Activated CD8-positive, alpha-beta memory T cell treated with anti-CD3 and anti-CD28 coated beads for 1 hour (primary cell): Measurements from ENCODE around the gene PLSCR2.
"Not testable (repeated sequence)": the region's sequence is repeated elsewhere in the genome, so short reads cannot be mapped to it uniquely, and the experiment has no call there.

Source experiments
- DNase-seq, 2 donors: peaks; one replicate each; pipeline ENCODE4 v3.0.0-alpha.2; 2020; ENCODE audit warnings: low read depth in 1 of 2; ENCODE audit errors: extremely low read depth in 1 of 2

PLSCR2 gene, protein sequence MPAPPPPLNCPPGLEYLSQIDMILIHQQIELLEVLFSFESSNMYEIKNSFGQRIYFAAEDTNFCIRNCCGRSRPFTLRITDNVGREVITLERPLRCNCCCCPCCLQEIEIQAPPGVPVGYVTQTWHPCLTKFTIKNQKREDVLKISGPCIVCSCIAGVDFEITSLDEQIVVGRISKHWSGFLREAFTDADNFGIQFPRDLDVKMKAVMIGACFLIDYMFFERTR

DNA sequence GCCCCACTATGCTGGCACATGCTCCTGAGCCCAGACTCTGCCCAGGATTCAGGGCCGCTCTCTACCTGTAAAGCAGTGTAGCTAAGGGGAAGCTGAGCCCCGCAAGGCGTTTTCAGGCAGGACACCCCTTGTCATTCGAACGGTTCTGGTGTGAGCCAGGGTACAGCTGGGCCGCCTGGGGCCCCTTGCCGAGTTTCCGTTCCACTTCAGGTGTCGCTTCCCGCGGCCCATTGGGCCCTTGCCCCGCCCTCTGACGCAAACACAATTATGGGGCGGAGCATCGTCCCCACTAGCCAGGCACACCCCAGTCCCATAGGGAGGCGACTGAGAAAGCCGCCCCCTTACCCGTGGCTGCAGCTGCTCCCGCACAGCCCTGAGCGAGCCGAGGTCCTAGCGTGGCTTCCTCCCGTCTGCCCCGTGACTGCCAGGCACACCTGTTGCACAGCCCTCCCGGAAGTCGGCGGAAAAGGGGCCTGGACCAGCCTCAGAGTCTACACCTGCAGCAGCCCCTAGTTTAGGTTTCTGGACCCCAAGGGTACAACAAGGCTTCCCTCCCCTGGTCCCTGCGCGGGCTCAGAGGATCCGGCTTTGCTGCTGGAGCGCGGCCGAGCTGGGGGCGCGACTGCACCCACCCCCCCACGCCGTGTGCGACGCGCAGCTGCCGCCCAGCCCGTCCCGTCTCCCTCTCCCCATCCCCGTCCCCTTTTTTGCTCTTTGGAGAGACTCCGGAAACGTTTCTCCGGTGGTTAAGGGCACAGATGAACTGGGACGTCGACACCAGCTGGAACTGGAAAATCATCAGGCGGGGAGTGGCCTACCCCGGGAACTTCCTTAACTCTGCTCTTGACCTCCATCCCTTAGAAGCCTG lies at the start of gene PLSCR2:
Gene PLSCR2, minus strand, starts transcription at position 412 of the 868 bp plus-strand sequence. CDS start 9,657 bp downstream, outside the sequence.
- peak; percentile 45 to 48 for DNase-seq

DNA sequence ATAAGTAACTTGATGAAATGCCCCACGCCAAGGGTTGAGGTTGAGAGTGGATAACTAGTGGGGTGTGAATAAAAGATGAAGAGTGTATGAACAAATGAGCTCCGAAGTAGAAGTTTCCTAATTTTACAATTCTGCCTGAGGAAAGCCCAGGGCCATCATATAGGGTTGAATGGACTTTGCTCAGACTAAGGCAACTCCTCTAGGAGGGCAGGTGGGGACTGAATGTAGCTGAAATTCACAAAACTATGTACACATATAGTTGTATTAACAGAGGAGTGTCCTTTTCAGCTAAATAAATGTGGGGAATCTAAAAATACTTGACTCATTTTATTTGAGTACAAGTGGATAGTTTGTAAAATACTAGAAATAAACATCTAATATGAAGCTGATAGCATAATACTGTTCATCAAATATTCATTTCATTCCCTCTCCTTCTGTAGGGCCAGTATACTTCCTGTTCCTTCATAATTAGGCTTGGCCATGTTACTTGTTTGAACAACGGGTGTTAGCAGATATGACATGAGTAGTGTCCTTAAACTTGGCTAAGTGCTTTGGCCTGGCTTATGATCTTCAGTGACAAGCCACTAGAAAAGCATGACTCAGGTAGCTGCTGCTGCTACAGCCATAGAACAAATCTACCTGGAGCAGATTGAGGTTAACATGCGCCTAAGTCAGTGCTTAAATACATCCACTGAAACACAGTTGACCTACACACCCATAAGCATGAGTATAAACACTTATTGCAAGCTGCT lies 48.5 kb upstream of the PLSCR2 start:
- no peak for DNase-seq

- no peak for DNase-seq
Measured at GRCh38 chr3:146513386-146514051, 44.2 kb upstream of the PLSCR2 start.

GRCh38 chr3:146511402-146512134 lies 42.2 kb upstream of the PLSCR2 start:
- DNase-seq = no peak

DNA sequence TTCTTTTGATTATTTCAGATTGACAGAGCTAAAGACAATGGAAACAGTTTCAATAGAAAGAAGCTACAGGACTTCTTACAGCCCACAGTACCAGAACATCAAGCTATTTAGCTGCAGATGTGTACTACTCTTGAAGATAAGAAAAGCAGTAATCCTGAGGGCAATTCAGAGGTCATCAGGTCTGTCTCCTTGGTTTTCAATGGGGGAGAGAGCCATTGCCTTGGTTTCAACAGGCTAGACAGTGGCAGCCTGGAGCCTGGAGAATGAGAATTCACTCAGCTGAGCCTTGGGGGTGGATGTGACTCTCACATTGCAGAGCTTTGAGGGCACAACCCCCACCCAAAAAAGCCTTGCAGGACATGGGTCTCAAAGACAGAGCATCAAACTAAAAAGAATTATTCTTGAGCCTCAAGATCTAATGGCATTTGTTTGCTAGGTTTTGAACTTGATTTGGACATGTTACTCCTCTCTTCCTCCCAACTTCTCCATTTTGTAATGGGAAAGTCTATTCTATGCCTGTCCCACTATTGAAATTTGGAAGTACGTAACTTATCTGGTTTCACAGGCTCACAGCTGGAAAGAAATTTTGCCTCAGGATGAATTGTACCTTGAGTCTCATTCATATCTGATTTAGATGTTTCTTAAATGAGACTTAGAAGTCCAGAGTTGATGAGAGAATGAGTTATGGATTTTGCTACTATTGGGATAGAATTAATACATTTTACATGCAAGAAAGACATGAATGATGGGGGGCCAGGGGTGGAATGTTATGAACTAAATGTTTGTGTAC lies 38.2 kb upstream of the PLSCR2 start:
- DNase-seq = no peak

- no peak for DNase-seq
Measured at GRCh38 chr3:146505516-146505915, 36.2 kb upstream of the PLSCR2 start.

DNA sequence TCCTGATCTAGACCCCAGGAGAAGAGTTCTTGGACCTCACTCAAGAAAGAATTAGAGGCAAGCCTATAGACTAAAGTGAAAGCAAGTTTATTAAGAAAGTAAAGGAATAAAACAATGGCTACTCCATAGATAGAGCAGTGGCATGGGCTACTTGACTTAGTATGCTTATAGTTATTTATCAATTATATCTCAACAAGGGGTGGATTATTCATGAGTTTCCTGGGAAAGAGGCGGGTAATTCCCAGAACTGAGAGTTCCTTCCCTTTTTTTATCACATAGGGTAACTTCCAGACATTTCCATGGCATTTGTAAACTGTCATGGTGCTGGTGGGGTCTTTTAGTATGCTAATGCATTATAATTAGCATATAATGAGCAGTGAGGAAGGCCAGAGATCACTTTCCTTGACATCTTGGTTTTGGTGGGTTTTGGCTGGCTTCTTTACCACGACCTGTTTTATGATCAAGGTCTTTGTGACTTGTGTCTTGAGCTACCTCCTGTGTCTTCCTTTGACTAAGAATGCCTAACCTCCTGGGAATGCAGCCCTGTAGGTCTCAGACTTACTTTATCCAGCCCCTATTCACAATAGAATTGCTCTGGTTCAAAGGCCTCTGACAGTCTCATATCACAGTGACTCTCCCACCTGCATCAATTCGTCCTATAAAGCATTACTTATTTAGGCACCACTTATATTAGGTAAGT lies 35.3 kb upstream of the PLSCR2 start:
- no peak for DNase-seq

DNA sequence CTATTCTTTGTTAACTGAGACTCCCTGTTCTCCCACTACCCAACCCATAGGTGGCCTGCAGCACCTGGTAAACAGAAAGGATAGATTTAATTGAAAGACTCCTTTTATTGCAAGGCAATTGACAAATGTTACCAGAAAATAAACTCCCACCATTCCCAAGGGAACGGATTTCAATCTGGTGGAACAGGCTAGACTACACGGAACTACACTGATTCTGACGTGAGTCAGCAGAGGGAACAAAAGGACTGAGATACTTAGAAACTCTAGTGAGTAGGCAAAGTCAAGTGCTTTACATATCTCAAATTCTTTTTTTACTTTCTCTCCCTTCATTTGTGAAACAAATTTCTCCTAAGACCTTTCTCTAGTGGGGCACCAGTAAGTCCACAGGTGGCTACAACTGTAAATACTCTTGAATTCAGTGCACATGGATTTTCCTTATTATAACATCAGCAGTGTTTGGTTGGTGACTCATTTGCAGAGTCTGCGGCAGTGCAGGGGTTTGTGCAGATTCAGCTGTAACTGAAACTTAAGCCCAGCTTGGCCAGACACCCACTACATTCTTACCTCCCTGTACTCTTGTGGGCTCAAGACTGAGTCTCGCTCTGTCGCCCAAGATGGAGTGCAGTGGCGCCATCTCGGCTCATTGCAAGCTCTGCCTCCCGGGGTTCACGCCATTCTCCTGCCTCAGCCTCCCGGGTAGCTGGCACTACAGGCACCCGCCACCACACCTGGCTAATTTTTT lies 34.3 kb upstream of the PLSCR2 start:
- DNase-seq = no peak

DNA sequence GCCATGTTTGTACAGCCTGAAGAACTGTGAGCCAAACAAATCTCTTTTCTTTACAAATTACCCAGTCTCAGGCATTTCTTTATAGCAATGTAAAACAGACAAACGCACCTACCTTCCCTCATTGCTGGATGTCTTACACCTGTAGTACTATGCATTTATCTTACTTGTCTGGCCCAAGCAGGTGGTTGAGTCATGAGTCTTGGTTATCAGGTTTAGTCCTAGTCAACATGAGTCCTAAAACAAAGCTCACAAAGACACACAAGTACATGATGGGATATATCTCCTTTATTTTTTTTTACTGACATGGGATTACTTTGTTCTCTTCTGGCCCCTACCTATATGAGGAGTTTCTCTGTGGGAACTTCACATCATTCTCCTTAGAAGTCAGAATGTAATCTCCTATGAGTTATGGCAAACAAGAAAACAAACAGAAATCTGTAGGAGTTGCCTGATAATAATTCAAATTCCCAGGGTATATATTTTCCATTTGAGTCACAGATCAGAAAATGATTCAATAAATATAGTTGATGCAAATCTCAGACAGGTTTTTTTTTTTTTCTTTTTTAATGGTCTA lies 33.6 kb upstream of the PLSCR2 start:
- DNase-seq = no peak

DNA sequence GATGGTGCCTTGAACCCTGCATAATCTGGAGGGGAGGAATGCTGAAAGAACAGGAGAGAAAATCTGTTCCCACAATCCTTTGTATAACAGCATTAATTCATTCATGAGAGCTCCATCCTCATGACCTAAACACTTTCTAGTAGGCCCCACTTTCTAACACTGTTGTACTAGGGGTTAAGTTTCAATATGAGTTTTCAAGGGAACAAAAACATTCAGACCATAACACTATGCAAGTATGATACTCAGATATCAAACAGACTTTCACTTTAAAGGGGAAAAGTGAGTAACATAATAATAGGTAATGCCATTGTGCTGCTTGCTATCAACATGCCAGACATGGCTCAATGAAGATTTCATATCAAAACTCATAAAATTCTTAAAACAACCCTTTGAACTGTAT lies 32.4 kb upstream of the PLSCR2 start:
- no peak for DNase-seq

- no peak for DNase-seq
Measured at GRCh38 chr3:146499701-146500100, 30.3 kb upstream of the PLSCR2 start.

- no peak for DNase-seq
Measured at GRCh38 chr3:146498002-146498736, 28.8 kb upstream of the PLSCR2 start.

DNA sequence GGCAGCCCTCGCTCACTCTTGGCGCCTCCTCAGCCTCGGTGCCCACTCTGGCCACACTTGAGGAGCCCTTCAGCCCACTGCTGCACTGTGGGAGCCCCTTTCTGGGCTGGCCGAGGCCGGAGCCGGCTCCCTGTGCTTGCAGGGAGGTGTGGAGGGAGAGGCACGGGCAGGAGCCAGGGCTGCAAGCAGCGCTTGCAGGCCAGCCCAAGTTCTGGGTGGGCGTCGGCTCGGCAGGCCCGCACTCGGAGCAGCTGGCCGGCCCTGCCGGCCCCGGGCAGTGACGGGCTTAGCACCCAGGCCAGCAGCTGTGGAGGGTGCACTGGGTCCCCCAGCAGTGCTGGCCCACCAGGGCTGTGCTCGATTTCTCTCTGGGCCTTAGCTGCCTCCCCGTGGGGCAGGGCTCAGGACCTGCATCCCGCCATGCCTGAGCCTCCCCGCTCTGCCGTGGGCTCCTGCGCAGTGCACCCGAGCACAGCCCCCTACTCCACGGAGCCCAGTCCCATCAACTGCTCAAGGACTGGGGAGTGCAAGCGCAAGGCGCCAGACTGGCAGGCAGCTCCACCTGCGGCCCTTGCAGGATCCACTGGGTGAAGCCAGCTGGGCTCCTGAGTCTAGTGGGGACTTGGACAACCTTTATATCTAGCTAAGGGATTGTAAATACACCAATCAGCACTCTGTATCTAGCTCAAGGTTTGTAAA lies 27.9 kb upstream of the PLSCR2 start:
- DNase-seq = not testable (repeated sequence)

DNA sequence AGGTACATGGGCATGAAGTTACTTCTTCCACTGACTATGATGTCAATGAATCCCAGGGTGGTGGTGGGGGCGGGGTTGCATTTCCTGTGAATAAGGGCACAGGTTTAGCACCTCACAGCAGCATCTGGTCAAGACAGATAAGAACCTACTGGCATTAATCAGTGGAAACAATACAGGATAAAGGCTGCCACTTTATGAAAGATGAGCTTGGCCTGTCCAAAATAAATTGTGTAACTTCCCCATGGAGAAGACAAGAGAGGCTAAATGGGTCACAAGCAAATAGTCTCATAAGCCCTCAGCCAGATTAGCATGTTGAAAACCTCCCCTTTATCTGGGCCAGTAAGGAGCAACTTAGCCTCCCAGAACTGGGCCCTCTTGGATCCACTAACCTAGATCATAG lies 27.4 kb upstream of the PLSCR2 start:
- no peak for DNase-seq

- no peak for DNase-seq
Measured at GRCh38 chr3:146496251-146496650, 26.9 kb upstream of the PLSCR2 start.

GRCh38 chr3:146493761-146494160 lies 24.4 kb upstream of the PLSCR2 start:
- DNase-seq = no peak

DNA sequence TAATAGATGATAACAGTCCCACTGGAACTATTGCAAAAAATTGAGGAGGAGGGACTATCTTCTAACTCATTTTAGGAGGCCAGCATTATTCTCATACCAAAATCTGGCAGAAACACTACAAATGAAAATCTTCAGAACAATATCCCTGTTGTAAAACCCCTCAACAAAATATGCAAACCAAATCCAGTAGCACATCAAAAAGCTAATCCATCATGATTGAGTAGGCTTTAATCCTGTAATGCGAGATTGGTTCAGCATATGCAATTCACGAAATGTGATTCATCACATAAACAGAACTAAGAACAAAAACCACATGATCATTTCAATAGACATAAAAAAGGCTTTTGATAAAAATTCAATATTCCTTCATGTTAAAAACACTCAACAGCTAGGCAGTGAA lies 23.9 kb upstream of the PLSCR2 start:
- no peak for DNase-seq
